Endodermal cell (in vitro differentiated cells): ENCODE measurements around the gene PCYOX1L. TPM values are rescaled to one million over a fixed set of nuclear protein-coding genes. Genes with fewer than 3 reads are reported as not detected.

Experiments
- DNase-seq: peaks from one replicate; pipeline ENCODE4 v3.0.0-alpha.2; 2017
- H3K27ac ChIP-seq: 2 replicates; pipeline ENCODE4 v1.5.1; 2013; ENCODE audit warnings: mild to moderate bottlenecking, low read depth, low read length, moderate library complexity
- H3K27me3 ChIP-seq: 2 replicates; pipeline ENCODE4 v1.6.1; 2013; ENCODE audit warnings: mild to moderate bottlenecking, low read length, moderate library complexity; ENCODE audit not compliant: insufficient read depth, control insufficient read depth, poor library complexity, severe bottlenecking
- H3K36me3 ChIP-seq: 2 replicates; pipeline ENCODE4 v1.7.0; 2013; ENCODE audit warnings: mild to moderate bottlenecking, low read length, moderate library complexity; ENCODE audit not compliant: control insufficient read depth, insufficient read depth
- H3K4me1 ChIP-seq: one replicate; pipeline ENCODE4 v1.7.0; 2013; ENCODE audit warnings: low read length; ENCODE audit not compliant: control insufficient read depth, insufficient read depth
- H3K4me3 ChIP-seq: 2 replicates; pipeline ENCODE4 v1.5.1; 2013; ENCODE audit warnings: mild to moderate bottlenecking, low read length, moderate library complexity
- H3K9ac ChIP-seq: 2 replicates; pipeline ENCODE4 v1.6.1; 2013; ENCODE audit warnings: mild to moderate bottlenecking, low read length, moderate library complexity; ENCODE audit not compliant: poor library complexity, severe bottlenecking; ENCODE audit errors: extremely low read depth
- H3K9me3 ChIP-seq: 2 replicates; pipeline ENCODE4 v1.6.1; 2013; ENCODE audit warnings: mild to moderate bottlenecking, low read length, moderate library complexity; ENCODE audit not compliant: control insufficient read depth
- H3K27ac Mint-ChIP-seq: 2 replicates; pipeline ENCODE4 v1.8.0; 2020; ENCODE audit warnings: mixed read lengths
- H3K27me3 Mint-ChIP-seq: 2 replicates; pipeline ENCODE4 v1.8.0; 2021; ENCODE audit warnings: mild to moderate bottlenecking, mixed read lengths; ENCODE audit not compliant: insufficient read depth
- H3K36me3 Mint-ChIP-seq: 2 replicates; pipeline ENCODE4 v1.8.0; 2020; ENCODE audit warnings: low read depth, mixed read lengths
- H3K4me1 Mint-ChIP-seq: 2 replicates; pipeline ENCODE4 v1.8.0; 2020; ENCODE audit warnings: mixed read lengths
- H3K4me3 Mint-ChIP-seq: 2 replicates; pipeline ENCODE4 v1.8.0; 2020; ENCODE audit warnings: mild to moderate bottlenecking, moderate library complexity, mixed read lengths
- H3K9me3 Mint-ChIP-seq: 2 replicates; pipeline ENCODE4 v1.8.0; 2020; ENCODE audit warnings: mild to moderate bottlenecking, mixed read lengths
- WGBS, 2 experiments: methylation state at CpG; one replicate each; pipeline versions ENCODE4 v1.1.5 to v1.1.7; 2013; ENCODE audit warnings: missing lambda C conversion rate in 2 of 2, mixed read lengths in 1 of 2; ENCODE audit not compliant: insufficient coverage in 1 of 2, insufficient read length in 1 of 2; 5-methylcytosine and 5-hydroxymethylcytosine counted together
- total RNA-seq, 2 donors: library from RNA; stranded (reverse); fragmentation: NEBNext Ultra II Directional in 1 of 2; extraction: Animal tissue kit (Norgen Biotek cat#: 25700) in 1 of 2; gene quantifications; 2 replicates in 1 of 2; 3 replicates in 1 of 2; pipeline ENCODE4 v1.2.1, GENCODE V29; 2021
- TF ChIP-seq, protein P1 (sequence below): fragments of 200-600 bp; sonication (generic); conservative IDR thresholded peaks from 2 replicates; pipeline ENCODE4 v1.5.0; 2021; ENCODE audit warnings: antibody characterized with exemption, mild to moderate bottlenecking

Gene PCYOX1L
- total RNA-seq, 2 donors from 2014 or later = 11.1 to 11.7 TPM

DNA sequence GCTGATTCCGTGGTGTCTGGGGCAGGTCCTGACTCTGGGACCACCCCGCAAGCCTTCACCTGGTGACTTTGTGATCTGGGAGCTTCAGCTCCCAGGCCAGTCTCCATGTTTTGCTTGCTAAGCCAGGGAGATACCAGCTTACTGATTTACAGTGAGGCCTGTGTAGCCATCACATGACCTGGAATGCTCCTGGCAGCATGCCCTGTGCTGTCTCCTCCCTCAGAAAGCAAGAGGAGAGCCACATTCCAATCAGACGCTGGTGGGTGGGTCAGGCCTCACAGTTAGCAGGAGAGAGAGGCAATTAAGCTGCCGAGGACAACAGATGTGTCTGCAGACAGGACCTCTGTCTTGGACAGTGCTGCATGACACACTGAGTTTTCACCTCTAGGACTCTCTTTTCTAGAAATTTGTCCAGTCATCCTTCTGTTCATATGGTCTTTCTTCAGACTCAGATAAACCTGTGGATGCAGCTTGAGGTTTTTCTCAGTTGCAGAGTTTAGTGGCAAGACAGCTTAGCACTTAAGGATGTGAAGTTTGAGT is 37.0 kb upstream of the PCYOX1L start:
- peaks cover 2% of the 10 kb centered on the region for H3K27me3 Mint-ChIP-seq
- H3K4me1 Mint-ChIP-seq = peaks cover 13% of the 10 kb centered on the region
- H3K9ac ChIP-seq = no peak overlapping the region
- 57 to 63% methylated on average over 4 of the region's 4 CpGs for WGBS, 2 experiments
- H3K4me1 ChIP-seq = peaks cover 6% of the 10 kb centered on the region
- H3K36me3 ChIP-seq = no peaks in the 10 kb centered on the region
- TF ChIP-seq, protein P1, sequence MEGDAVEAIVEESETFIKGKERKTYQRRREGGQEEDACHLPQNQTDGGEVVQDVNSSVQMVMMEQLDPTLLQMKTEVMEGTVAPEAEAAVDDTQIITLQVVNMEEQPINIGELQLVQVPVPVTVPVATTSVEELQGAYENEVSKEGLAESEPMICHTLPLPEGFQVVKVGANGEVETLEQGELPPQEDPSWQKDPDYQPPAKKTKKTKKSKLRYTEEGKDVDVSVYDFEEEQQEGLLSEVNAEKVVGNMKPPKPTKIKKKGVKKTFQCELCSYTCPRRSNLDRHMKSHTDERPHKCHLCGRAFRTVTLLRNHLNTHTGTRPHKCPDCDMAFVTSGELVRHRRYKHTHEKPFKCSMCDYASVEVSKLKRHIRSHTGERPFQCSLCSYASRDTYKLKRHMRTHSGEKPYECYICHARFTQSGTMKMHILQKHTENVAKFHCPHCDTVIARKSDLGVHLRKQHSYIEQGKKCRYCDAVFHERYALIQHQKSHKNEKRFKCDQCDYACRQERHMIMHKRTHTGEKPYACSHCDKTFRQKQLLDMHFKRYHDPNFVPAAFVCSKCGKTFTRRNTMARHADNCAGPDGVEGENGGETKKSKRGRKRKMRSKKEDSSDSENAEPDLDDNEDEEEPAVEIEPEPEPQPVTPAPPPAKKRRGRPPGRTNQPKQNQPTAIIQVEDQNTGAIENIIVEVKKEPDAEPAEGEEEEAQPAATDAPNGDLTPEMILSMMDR = no peak
- no peak overlapping the region for H3K4me3 ChIP-seq
- H3K36me3 Mint-ChIP-seq = no peaks in the 10 kb centered on the region
- H3K27me3 ChIP-seq = no peaks in the 10 kb centered on the region
- no peak overlapping the region for H3K27ac ChIP-seq
- H3K9me3 ChIP-seq = no peaks in the 10 kb centered on the region
- no peaks in the 10 kb centered on the region for H3K9me3 Mint-ChIP-seq
- DNase-seq = peak; percentile 86
- H3K4me3 Mint-ChIP-seq = no peak overlapping the region
- peak overlapping the region; percentile 92 for H3K27ac Mint-ChIP-seq

DNA sequence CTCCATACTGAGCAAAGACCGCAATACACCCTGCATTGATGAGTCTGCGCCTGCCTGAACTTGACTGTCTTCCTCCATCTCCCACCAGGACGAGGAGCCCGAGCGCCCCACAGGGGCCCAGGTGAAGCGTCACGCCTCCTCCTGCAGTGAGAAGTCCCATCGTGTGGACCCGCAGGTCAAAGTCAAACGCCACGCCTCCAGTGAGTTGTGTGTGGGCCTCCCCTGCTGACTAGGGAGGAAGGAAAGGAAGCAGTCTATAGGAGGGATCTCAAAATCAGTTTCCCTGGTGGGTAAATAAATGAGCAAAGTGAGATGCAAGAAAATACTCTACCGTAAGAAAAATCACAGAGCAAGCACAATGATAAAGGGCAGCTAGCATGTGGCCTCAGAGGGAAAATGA is 35.3 kb upstream of the PCYOX1L start:
- no peak overlapping the region for H3K27ac Mint-ChIP-seq

DNA sequence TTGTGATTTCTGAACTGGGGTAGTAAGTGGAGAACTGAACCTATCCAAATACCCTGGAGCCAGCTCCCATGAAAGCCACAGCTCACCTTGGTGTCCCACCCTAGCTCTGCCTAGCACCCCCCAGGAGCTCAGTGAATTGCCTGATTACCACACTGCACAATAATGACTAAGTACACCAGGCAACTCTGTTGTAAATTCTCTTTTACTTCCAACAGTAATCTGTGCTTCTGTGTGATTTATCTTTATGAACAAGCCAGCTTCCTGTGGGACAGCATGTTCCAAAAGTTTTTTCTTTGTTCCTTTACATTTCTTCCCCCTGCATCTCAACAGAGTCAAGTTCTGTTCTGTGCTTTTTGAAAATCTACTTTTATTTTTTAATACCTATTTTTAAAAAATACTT is 34.6 kb upstream of the PCYOX1L start:
- no peak overlapping the region for H3K4me3 Mint-ChIP-seq
- H3K4me1 Mint-ChIP-seq = peaks cover 13% of the 10 kb centered on the region
- H3K27me3 Mint-ChIP-seq = peaks cover 2% of the 10 kb centered on the region
- Histone ChIP-seq H3K27me3 (no peaks in the 10 kb centered on the region), H3K9me3 (no peaks in the 10 kb centered on the region), H3K9ac (no peak overlapping the region), H3K4me3 (no peak overlapping the region), H3K36me3 (no peaks in the 10 kb centered on the region), H3K4me1 (peaks cover 6% of the 10 kb centered on the region), H3K27ac (no peak overlapping the region)
- no peaks in the 10 kb centered on the region for H3K36me3 Mint-ChIP-seq
- H3K9me3 Mint-ChIP-seq = no peaks in the 10 kb centered on the region
- TF ChIP-seq, protein P1 = no peak
- H3K27ac Mint-ChIP-seq = no peak overlapping the region
- DNase-seq = no peak

More for the DNA sequence above, 35.3 kb upstream of the PCYOX1L start:
- peak; percentile 70 for DNase-seq
- no peaks in the 10 kb centered on the region for H3K36me3 Mint-ChIP-seq
- WGBS, 2 experiments = 79% methylated on average over 9 to 12 of the region's 12 CpGs
- no peaks in the 10 kb centered on the region for H3K36me3 ChIP-seq
- H3K27me3 Mint-ChIP-seq = peaks cover 2% of the 10 kb centered on the region
- no peak overlapping the region for H3K27ac ChIP-seq
- no peak overlapping the region for H3K4me3 ChIP-seq
- no peak overlapping the region for H3K9ac ChIP-seq
- TF ChIP-seq, protein P1 = peak; percentile 12
- H3K4me3 Mint-ChIP-seq = no peak overlapping the region
- H3K27me3 ChIP-seq = no peaks in the 10 kb centered on the region
- no peaks in the 10 kb centered on the region for H3K9me3 Mint-ChIP-seq
- H3K4me1 Mint-ChIP-seq = peaks cover 13% of the 10 kb centered on the region
- H3K9me3 ChIP-seq = no peaks in the 10 kb centered on the region
- H3K4me1 ChIP-seq = peaks cover 6% of the 10 kb centered on the region
